Retinal pigment epithelial cell (primary cell): ENCODE measurements around the gene LIPM.

Experiments used
- DNase-seq: peaks from one replicate; pipeline ENCODE4 v3.0.0-alpha.2; 2010; ENCODE audit warnings: low read depth
- H3K4me3 ChIP-seq: 2 replicates; pipeline ENCODE4 v1.5.1; 2011; ENCODE audit warnings: mild to moderate bottlenecking, low read length, control low read depth, moderate library complexity
- CTCF ChIP-seq: conservative IDR thresholded peaks from 2 replicates; pipeline ENCODE4 v1.5.1; 2011; ENCODE audit warnings: low read depth, low read length, control low read depth, inconsistent platforms

Gene LIPM

GRCh38 chr10:88764110-88764509, 38.4 kb upstream of the LIPM start:
- TF ChIP-seq CTCF, result no peak
- no peak for DNase-seq
- no peak overlapping the region for H3K4me3 ChIP-seq

- no peak for TF ChIP-seq CTCF
- no peak for DNase-seq
- H3K4me3 ChIP-seq, result no peak overlapping the region
These were observed 36.7 kb upstream of the LIPM start for GRCh38 chr10:88765816-88766215.

- TF ChIP-seq CTCF, result no peak
- no peak overlapping the region for H3K4me3 ChIP-seq
- DNase-seq, result no peak
These were observed 33.1 kb upstream of the LIPM start for GRCh38 chr10:88769384-88769783.

GRCh38 chr10:88781206-88781605, 21.3 kb upstream of the LIPM start:
- H3K4me3 ChIP-seq, result no peak overlapping the region
- no peak for DNase-seq
- no peak for TF ChIP-seq CTCF

GRCh38 chr10:88782222-88782621, 20.3 kb upstream of the LIPM start:
- no peak for DNase-seq
- H3K4me3 ChIP-seq, result no peak overlapping the region
- no peak for TF ChIP-seq CTCF

- TF ChIP-seq CTCF, result no peak
- no peak overlapping the region for H3K4me3 ChIP-seq
- no peak for DNase-seq
These were observed 18.8 kb upstream of the LIPM start for GRCh38 chr10:88783724-88784123.

- no peak for DNase-seq
- TF ChIP-seq CTCF, result no peak
- no peak overlapping the region for H3K4me3 ChIP-seq
These were observed 16.3 kb upstream of the LIPM start for GRCh38 chr10:88786032-88786770.
